Melanocyte of skin (primary cell): ENCODE measurements around the gene GRIA3. TPM values are rescaled to one million over a fixed set of nuclear protein-coding genes. Genes with fewer than 3 reads are reported as not detected.

Experiments used
- total RNA-seq, 2 donors: library from RNA; depleted of rRNA; stranded (reverse); fragments of >200 nt; gene quantifications; 2 replicates each; pipeline ENCODE4 v1.2.3, GENCODE V29; 2012

Gene GRIA3
- under 1 TPM; under 0.01 TPM for total RNA-seq

GRCh38 chrX:123184219-123184865 lies at the start of gene GRIA3:
TSS of gene GRIA3 (plus strand) at chrX:123184278. CDS start at chrX:123184536, 258 bp downstream.

